Transverse colon (tissue), 4 donors: ENCODE measurements around the gene SLFN14.

Experiments
- CTCF ChIP-seq, 5 experiments: fragments of 200-600 bp in 3 of 5; fragments of 450-650 bp in 2 of 5; sonication (generic) in 3 of 5; IDR thresholded peaks; 1 replicate in 2 of 5; 2 replicates in 3 of 5; pipeline ENCODE4 v1.5.1; 2016 to 2017; ENCODE audit warnings: antibody characterized with exemption in 5 of 5, inconsistent platforms in 3 of 5, mild to moderate bottlenecking in 2 of 5, moderate library complexity in 1 of 5
- EP300 ChIP-seq: sonication (generic); formaldehyde crosslinking; IDR thresholded peaks from one replicate; pipeline ENCODE4 v1.6.1; 2017; ENCODE audit warnings: antibody characterized with exemption, low read depth
- POLR2A ChIP-seq: fragments of 450-650 bp; IDR thresholded peaks from one replicate; pipeline ENCODE4 v1.6.1; 2016; ENCODE audit warnings: antibody characterized with exemption, mild to moderate bottlenecking, moderate library complexity
- POLR2AphosphoS5 ChIP-seq, 3 donors: sonication (generic); formaldehyde crosslinking; IDR thresholded peaks; one replicate each; pipeline ENCODE4 v1.6.1; 2016; ENCODE audit warnings: antibody characterized with exemption in 3 of 3

DNA sequence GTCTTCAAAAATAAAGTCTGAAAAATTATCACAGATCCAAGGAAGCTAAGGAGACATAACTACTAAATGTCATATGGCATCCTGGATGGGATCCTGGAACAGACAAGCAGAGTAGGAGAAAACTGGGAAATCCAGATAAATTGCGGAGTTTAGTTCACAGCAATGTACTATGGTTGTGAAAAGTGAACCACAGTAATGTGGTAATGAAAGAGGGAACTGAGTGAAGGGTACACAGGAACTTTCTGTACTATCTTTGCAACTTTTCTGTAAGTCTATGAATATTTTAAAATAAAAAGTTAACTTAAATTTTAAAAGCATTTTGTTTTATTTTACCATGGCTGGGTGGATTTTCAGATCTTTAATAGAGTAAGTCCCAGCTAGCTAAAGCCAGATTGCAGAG is 39.5 kb downstream of the SLFN14 start:
- no peak for TF ChIP-seq CTCF (IDR thresholded peaks at IDR 0.05)
- no peak for TF ChIP-seq EP300
- no peak for TF ChIP-seq POLR2A
- no peak for TF ChIP-seq POLR2AphosphoS5 (IDR thresholded peaks at IDR 0.05)
